ENCODE measurements around the gene SLC7A7. TPM values are rescaled to one million over a fixed set of nuclear protein-coding genes. Genes with fewer than 3 reads are reported as not detected.
"Not testable (repeated sequence)": the region's sequence is repeated elsewhere in the genome, so short reads cannot be mapped to it uniquely, and the experiment has no call there.

The SLC7A7 gene
- total RNA-seq, 2 experiments from 2014 or later: 0.89 to 1.1 TPM

DNA sequence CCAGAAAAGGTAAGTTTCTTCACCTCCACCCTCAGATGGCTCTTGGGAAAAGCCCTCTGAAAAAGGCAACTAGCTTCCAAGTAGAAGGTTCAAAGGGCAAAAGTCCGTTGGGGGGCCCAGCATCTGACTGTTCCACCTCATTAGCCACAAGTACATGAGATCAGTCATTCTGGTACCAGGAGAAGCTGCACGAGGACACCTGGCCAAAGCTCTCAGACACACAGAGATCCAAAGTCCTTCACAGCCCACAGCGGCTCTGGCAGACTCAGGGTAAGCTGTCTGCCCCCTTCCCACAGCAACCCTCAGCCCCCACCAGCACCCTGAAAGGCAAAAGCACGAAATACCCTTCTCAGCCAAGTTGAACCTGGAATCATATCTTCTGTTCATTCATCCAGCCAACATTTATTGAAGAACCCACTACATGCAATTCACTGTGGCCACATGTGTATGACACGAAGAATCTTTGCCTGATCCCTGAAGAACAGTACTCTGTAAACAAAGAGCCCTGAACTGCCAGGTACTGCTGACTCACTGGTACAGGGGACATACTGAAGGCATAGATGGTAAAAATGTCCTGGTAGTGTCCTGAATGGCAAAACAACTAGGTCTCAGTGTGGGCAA, 19.0 kb downstream of the SLC7A7 start:
- H3K4me3 Mint-ChIP-seq: no peak overlapping the region
- H3K4me1 ChIP-seq (ENCODE audit: insufficient read depth, low read length): no peaks in the 10 kb centered on the region
- H3K9me3 Mint-ChIP-seq: no peaks in the 10 kb centered on the region
- no peak overlapping the region for H3K27ac Mint-ChIP-seq
- no peak for DNase-seq
- no peak overlapping the region for H3K4me3 ChIP-seq (ENCODE audit: low read length)
- CTCF ChIA-PET: no interaction called here
- intact Hi-C loops (cut with DNase I, micrococcal nuclease): no loop called here
- H3K27me3 Mint-ChIP-seq: peaks cover 31% of the 10 kb centered on the region
- H3K9me3 ChIP-seq (ENCODE audit: control insufficient read depth in 1 of 2, insufficient read depth in 1 of 2, low read length in 2 of 2): no peaks in the 10 kb centered on the region
- no peak overlapping the region for H3K27ac ChIP-seq (ENCODE audit: low read depth in 1 of 2, low read length in 2 of 2)
- peaks cover 0 to 4% of the 10 kb centered on the region in 2 experiments for H3K27me3 ChIP-seq (ENCODE audit: control insufficient read depth in 1 of 2, insufficient read depth in 2 of 2, low read length in 2 of 2)
- TF ChIP-seq, protein P1, sequence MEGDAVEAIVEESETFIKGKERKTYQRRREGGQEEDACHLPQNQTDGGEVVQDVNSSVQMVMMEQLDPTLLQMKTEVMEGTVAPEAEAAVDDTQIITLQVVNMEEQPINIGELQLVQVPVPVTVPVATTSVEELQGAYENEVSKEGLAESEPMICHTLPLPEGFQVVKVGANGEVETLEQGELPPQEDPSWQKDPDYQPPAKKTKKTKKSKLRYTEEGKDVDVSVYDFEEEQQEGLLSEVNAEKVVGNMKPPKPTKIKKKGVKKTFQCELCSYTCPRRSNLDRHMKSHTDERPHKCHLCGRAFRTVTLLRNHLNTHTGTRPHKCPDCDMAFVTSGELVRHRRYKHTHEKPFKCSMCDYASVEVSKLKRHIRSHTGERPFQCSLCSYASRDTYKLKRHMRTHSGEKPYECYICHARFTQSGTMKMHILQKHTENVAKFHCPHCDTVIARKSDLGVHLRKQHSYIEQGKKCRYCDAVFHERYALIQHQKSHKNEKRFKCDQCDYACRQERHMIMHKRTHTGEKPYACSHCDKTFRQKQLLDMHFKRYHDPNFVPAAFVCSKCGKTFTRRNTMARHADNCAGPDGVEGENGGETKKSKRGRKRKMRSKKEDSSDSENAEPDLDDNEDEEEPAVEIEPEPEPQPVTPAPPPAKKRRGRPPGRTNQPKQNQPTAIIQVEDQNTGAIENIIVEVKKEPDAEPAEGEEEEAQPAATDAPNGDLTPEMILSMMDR (IDR thresholded peaks at IDR 0.05): no peak
- POLR2A ChIA-PET: no interaction called here
- H3K36me3 ChIP-seq (ENCODE audit: insufficient read depth, low read length): no peaks in the 10 kb centered on the region
- ATAC-seq (ENCODE audit: poor library complexity): no peak
- no peaks in the 10 kb centered on the region for H3K4me1 Mint-ChIP-seq (ENCODE audit: low read depth)
- H3K36me3 Mint-ChIP-seq (ENCODE audit: low read depth): no peaks in the 10 kb centered on the region

DNA sequence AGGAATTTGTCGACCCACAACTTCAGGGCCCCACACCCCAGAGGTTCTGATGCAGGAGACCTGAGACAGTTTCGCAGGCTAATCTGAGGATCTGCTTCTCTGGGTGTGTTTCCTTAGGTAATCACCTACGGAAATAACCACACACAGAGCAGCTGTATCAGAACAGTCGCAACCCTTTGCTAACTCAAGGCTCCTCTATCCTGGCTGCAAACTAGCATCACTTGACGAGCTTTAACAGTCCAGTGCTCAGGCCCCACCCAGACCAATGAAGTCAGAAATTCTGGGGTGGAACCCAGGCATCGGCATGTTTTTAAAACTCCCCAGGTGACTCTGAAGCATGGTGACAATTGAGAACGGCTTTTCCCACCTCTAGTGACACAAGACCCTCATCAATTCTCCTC, 20.7 kb downstream of the SLC7A7 start:
- H3K4me1 Mint-ChIP-seq (ENCODE audit: low read depth): no peaks in the 10 kb centered on the region

DNA sequence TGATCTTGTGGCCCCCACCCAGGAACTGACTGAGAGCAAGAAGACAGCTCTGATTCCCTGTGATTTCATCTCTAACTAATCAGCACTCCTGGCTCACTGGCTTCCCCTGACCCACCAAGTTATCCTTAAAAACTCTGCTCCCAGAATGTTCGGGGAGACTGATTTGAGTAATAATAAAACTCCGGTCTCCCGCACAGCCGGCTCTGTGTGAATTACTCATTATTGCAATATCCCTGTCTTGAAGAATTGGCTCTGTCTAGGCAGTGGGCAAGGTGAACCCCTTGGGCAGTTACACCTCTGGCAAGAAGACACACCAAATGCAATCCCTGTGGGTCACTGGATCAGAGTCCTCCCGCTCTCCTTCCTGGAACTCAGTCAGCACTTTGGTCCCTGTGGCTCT, 21.3 kb downstream of the SLC7A7 start:
- DNase-seq (no peak), ATAC-seq (ENCODE audit: poor library complexity) (no peak)
- H3K9me3 ChIP-seq (ENCODE audit: control insufficient read depth in 1 of 2, insufficient read depth in 1 of 2, low read length in 2 of 2): no peaks in the 10 kb centered on the region
- intact Hi-C loops (cut with DNase I, micrococcal nuclease): no loop called here
- Mint-ChIP-seq H3K4me1 (ENCODE audit: low read depth) (no peaks in the 10 kb centered on the region), H3K27ac (no peak overlapping the region), H3K36me3 (ENCODE audit: low read depth) (no peaks in the 10 kb centered on the region), H3K4me3 (no peak overlapping the region), H3K27me3 (peaks cover 19% of the 10 kb centered on the region), H3K9me3 (no peaks in the 10 kb centered on the region)
- H3K4me1 ChIP-seq (ENCODE audit: insufficient read depth, low read length): no peaks in the 10 kb centered on the region
- H3K36me3 ChIP-seq (ENCODE audit: insufficient read depth, low read length): no peaks in the 10 kb centered on the region
- H3K27me3 ChIP-seq (ENCODE audit: control insufficient read depth in 1 of 2, insufficient read depth in 2 of 2, low read length in 2 of 2): no peaks in the 10 kb centered on the region
- ChIA-PET POLR2A (no interaction called here), CTCF (no interaction called here)
- TF ChIP-seq, protein P1 (IDR thresholded peaks at IDR 0.05): no peak
- H3K4me3 ChIP-seq (ENCODE audit: low read length): no peak overlapping the region
- H3K27ac ChIP-seq (ENCODE audit: low read depth in 1 of 2, low read length in 2 of 2): no peak overlapping the region

More for the DNA sequence above, 20.7 kb downstream of the SLC7A7 start:
- POLR2A ChIA-PET: no interaction called here
- Mint-ChIP-seq H3K9me3 (no peaks in the 10 kb centered on the region), H3K36me3 (ENCODE audit: low read depth) (no peaks in the 10 kb centered on the region), H3K27ac (no peak overlapping the region), H3K27me3 (peaks cover 22% of the 10 kb centered on the region), H3K4me3 (no peak overlapping the region)
- TF ChIP-seq, protein P1 (IDR thresholded peaks at IDR 0.05): no peak
- Histone ChIP-seq H3K4me3 (ENCODE audit: low read length) (no peak overlapping the region), H3K9me3 (ENCODE audit: control insufficient read depth in 1 of 2, insufficient read depth in 1 of 2, low read length in 2 of 2) (no peaks in the 10 kb centered on the region), H3K27me3 (ENCODE audit: control insufficient read depth in 1 of 2, insufficient read depth in 2 of 2, low read length in 2 of 2) (no peaks in the 10 kb centered on the region), H3K36me3 (ENCODE audit: insufficient read depth, low read length) (no peaks in the 10 kb centered on the region), H3K27ac (ENCODE audit: low read depth in 1 of 2, low read length in 2 of 2) (no peak overlapping the region), H3K4me1 (ENCODE audit: insufficient read depth, low read length) (no peaks in the 10 kb centered on the region)
- intact Hi-C loops (cut with DNase I, micrococcal nuclease): no loop called here
- DNase-seq: no peak
- ATAC-seq (ENCODE audit: poor library complexity): no peak
- CTCF ChIA-PET: no interaction called here

DNA sequence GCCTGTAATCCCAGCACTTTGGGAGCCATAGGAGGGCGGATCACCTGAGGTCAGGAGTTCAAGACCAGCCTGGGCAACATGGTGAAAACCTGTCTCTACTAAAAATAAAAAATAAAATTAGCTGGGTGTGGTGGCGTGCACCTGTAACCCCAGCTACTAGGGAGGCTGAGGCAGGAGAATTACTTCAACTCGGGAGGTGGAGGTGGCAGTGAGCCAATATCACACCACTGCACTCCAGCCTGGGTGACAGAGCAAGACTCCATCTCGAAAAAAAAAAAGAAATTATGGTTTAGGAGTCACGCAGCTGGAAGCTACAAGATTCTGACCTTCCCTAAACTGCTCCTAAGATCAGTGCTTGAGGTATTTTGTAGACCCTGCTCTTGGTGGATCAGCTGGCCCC, 21.7 kb downstream of the SLC7A7 start:
- H3K36me3 ChIP-seq (ENCODE audit: insufficient read depth, low read length); H3K27ac Mint-ChIP-seq; H3K27ac ChIP-seq (ENCODE audit: low read depth in 1 of 2, low read length in 2 of 2); CTCF ChIA-PET; H3K4me1 Mint-ChIP-seq (ENCODE audit: low read depth); POLR2A ChIA-PET; H3K4me3 Mint-ChIP-seq; H3K4me1 ChIP-seq (ENCODE audit: insufficient read depth, low read length); ATAC-seq (ENCODE audit: poor library complexity); DNase-seq; H3K36me3 Mint-ChIP-seq (ENCODE audit: low read depth); H3K9me3 Mint-ChIP-seq; H3K27me3 ChIP-seq (ENCODE audit: control insufficient read depth in 1 of 2, insufficient read depth in 2 of 2, low read length in 2 of 2); H3K4me3 ChIP-seq (ENCODE audit: low read length); H3K9me3 ChIP-seq (ENCODE audit: control insufficient read depth in 1 of 2, insufficient read depth in 1 of 2, low read length in 2 of 2); intact Hi-C loops (cut with DNase I, micrococcal nuclease): not testable (repeated sequence)
- H3K27me3 Mint-ChIP-seq: peaks cover 15% of the 10 kb centered on the region

Data from CD4-positive, alpha-beta T cell (primary cell).